Measurements from ENCODE around the gene LPIN3.

Gene LPIN3

GRCh38 chr20:41350408-41350962 is 9.9 kb downstream of the LPIN3 start:
- no peak overlapping the region for H3K4me3 ChIP-seq (ENCODE audit: low read depth, low read length)
- no peak for TF ChIP-seq CTCF (IDR thresholded peaks at IDR 0.05; ENCODE audit: low read depth, low read length)

- TF ChIP-seq CTCF (IDR thresholded peaks at IDR 0.05; ENCODE audit: low read depth, low read length): no peak
- no peak overlapping the region for H3K4me3 ChIP-seq (ENCODE audit: low read depth, low read length)
Observed at GRCh38 chr20:41352106-41352505, 11.5 kb downstream of the LPIN3 start.

- no peak overlapping the region for H3K4me3 ChIP-seq (ENCODE audit: low read depth, low read length)
- no peak for TF ChIP-seq CTCF (IDR thresholded peaks at IDR 0.05; ENCODE audit: low read depth, low read length)
Observed at GRCh38 chr20:41352666-41353065, 12.0 kb downstream of the LPIN3 start.

- TF ChIP-seq CTCF (IDR thresholded peaks at IDR 0.05; ENCODE audit: low read depth, low read length): no peak
- no peak overlapping the region for H3K4me3 ChIP-seq (ENCODE audit: low read depth, low read length)
Observed at GRCh38 chr20:41353530-41353929, 12.9 kb downstream of the LPIN3 start.

GRCh38 chr20:41355192-41355591 is 14.6 kb downstream of the LPIN3 start:
- TF ChIP-seq CTCF (IDR thresholded peaks at IDR 0.05; ENCODE audit: low read depth, low read length): no peak
- no peak overlapping the region for H3K4me3 ChIP-seq (ENCODE audit: low read depth, low read length)

GRCh38 chr20:41355598-41356203 is 15.1 kb downstream of the LPIN3 start:
- no peak for TF ChIP-seq CTCF (IDR thresholded peaks at IDR 0.05; ENCODE audit: low read depth, low read length)
- no peak overlapping the region for H3K4me3 ChIP-seq (ENCODE audit: low read depth, low read length)

GRCh38 chr20:41356951-41357350 is 16.3 kb downstream of the LPIN3 start:
- TF ChIP-seq CTCF (IDR thresholded peaks at IDR 0.05; ENCODE audit: low read depth, low read length): no peak

More at GRCh38 chr20:41356951-41357350, 16.3 kb downstream of the LPIN3 start:
- no peak overlapping the region for H3K4me3 ChIP-seq (ENCODE audit: low read depth, low read length)

Measured in WI38 (cell line).